HCT116 (cell line): ENCODE results near the gene KCNK18. TPM values are rescaled to one million over a fixed set of nuclear protein-coding genes. Genes with fewer than 3 reads are reported as not detected.

Experiments used
- ATAC-seq: fragments of 200-7000 bp; cut with Tn5 transposase; 2 replicates; pipeline ENCODE4 v1.9.1; 2020; ENCODE audit warnings: mild to moderate bottlenecking, moderate library complexity
- BruUV-seq: library from RNA; stranded (reverse); fragments of 400-500 nt; replicated peaks from 2 replicates; lab custom pipeline; 2021; lab: Mats Ljungman, UMichigan
- CTCF ChIA-PET: fragments of 300-600 bp; sonication (Branson Sonifier 250); formaldehyde crosslinking; loops from one replicate; lab custom pipeline; 2021; ENCODE audit warnings: antibody characterized with exemption; lab: Charles Lee
- POLR2A ChIA-PET: fragments of 300-600, 350-600 bp; sonication (Branson Sonifier 250); formaldehyde crosslinking; loops from one replicate; lab custom pipeline; 2021; ENCODE audit warnings: antibody characterized with exemption; lab: Charles Lee
- RAD21 ChIA-PET, 2 experiments: fragments of 300-600 bp; sonication (Branson Sonifier 250); formaldehyde crosslinking; loops; one replicate each; lab custom pipeline; 2023; ENCODE audit warnings: low total read pairs in 2 of 2; ENCODE audit not compliant: uncharacterized antibody in 2 of 2, unreplicated experiment in 2 of 2, low non-redundant PET in 1 of 2; lab: Charles Lee
- DNase-seq: peaks from one replicate; pipeline ENCODE4 v3.0.0-alpha.2; 2010; ENCODE audit warnings: low read depth, low spot score
- H2AFZ ChIP-seq: fragments of 200-600 bp; shearing (Covaris generic), sonication (generic); 2 replicates; pipeline ENCODE4 v1.6.1; 2017; ENCODE audit warnings: low read depth, mixed run types, mixed read lengths, antibody characterized with exemption, low read length; ENCODE audit not compliant: poor library complexity, severe bottlenecking
- H3K27ac ChIP-seq: 2 replicates; pipeline ENCODE4 v1.5.1; 2012; ENCODE audit warnings: low read depth, low read length
- H3K27me3 ChIP-seq: fragments of 200-600 bp; sonication (generic); 2 replicates; pipeline ENCODE4 v1.6.1; 2016; ENCODE audit warnings: mixed run types, low read length, mixed read lengths; ENCODE audit not compliant: insufficient read depth
- H3K36me3 ChIP-seq, 2 experiments: fragments of 200-500 bp in 1 of 2; fragments of 200-600 bp in 1 of 2; sonication (Bioruptor generic) in 1 of 2; sonication (generic) in 1 of 2; 2 replicates each; pipeline versions ENCODE4 v1.5.1 to v1.6.1; 2014 to 2016; ENCODE audit warnings: low read length in 2 of 2, inconsistent platforms in 1 of 2, mixed read lengths in 1 of 2, mixed run types in 1 of 2; ENCODE audit not compliant: insufficient read depth in 2 of 2, control insufficient read depth in 1 of 2
- H3K4me1 ChIP-seq, 2 experiments: fragments of 200-600 bp in 1 of 2; sonication (generic) in 1 of 2; 2 replicates each; pipeline versions ENCODE4 v1.5.1 to v1.6.1; 2012 to 2017; ENCODE audit warnings: low read length in 2 of 2, inconsistent platforms in 1 of 2, mild to moderate bottlenecking in 1 of 2, mixed read lengths in 1 of 2, mixed run types in 1 of 2, moderate library complexity in 1 of 2; ENCODE audit not compliant: insufficient read depth in 2 of 2, control insufficient read depth in 1 of 2
- H3K4me2 ChIP-seq: fragments of 200-600 bp; sonication (generic); 2 replicates; pipeline ENCODE4 v1.6.1; 2017; ENCODE audit warnings: mixed run types, low read length, mixed read lengths
- H3K4me3 ChIP-seq, 2 experiments: fragments of 200-600 bp in 1 of 2; sonication (generic) in 1 of 2; replicated peaks in 1 of 2; 2 replicates each; pipeline ENCODE4 v1.5.1; 2011 to 2016; ENCODE audit warnings: low read length in 2 of 2, control low read depth in 1 of 2, low read depth in 1 of 2, mild to moderate bottlenecking in 1 of 2, mixed read lengths in 1 of 2, mixed run types in 1 of 2
- H3K79me2 ChIP-seq: fragments of 200-600 bp; sonication (generic); 2 replicates; pipeline ENCODE4 v1.6.1; 2017; ENCODE audit warnings: mild to moderate bottlenecking, mixed run types, low read length, moderate library complexity, mixed read lengths; ENCODE audit not compliant: insufficient read depth
- H3K9ac ChIP-seq: fragments of 200-600 bp; sonication (generic); 2 replicates; pipeline ENCODE4 v1.6.1; 2016; ENCODE audit warnings: low read length, mixed read lengths
- H3K9me2 ChIP-seq: fragments of 200-600 bp; sonication (generic), shearing (Covaris generic); 2 replicates; pipeline ENCODE4 v1.6.1; 2017; ENCODE audit warnings: mixed run types, mild to moderate bottlenecking, moderate library complexity; ENCODE audit not compliant: insufficient read depth
- H3K9me3 ChIP-seq, 2 experiments: fragments of 200-500 bp in 1 of 2; fragments of 200-600 bp in 1 of 2; sonication (Bioruptor generic) in 1 of 2; sonication (generic) in 1 of 2; 2 replicates each; pipeline ENCODE4 v1.6.1; 2014 to 2017; ENCODE audit warnings: low read length in 2 of 2, mixed read lengths in 2 of 2, inconsistent platforms in 1 of 2, low read depth in 1 of 2, mild to moderate bottlenecking in 1 of 2, mixed run types in 1 of 2, moderate library complexity in 1 of 2; ENCODE audit not compliant: control insufficient read depth in 1 of 2, insufficient read depth in 1 of 2
- H4K20me1 ChIP-seq: fragments of 200-600 bp; sonication (generic), shearing (Covaris generic); 2 replicates; pipeline ENCODE4 v1.6.1; 2017; ENCODE audit warnings: mixed run types, mild to moderate bottlenecking, moderate library complexity; ENCODE audit not compliant: insufficient read depth
- CBX3 ChIP-seq: IDR thresholded peaks from 2 replicates; pipeline ENCODE4 v1.6.1; 2012; ENCODE audit warnings: low read depth
- CEBPB ChIP-seq: IDR thresholded peaks from 2 replicates; pipeline ENCODE4 v1.6.1; 2012; ENCODE audit warnings: low read depth
- EGR1 ChIP-seq: IDR thresholded peaks from 2 replicates; pipeline ENCODE4 v1.6.1; 2012; ENCODE audit warnings: low read depth
- EZH2 ChIP-seq: fragments of 200-600 bp; sonication (generic); IDR thresholded peaks from 2 replicates; pipeline ENCODE4 v1.6.1; 2017; ENCODE audit warnings: antibody characterized with exemption, mixed run types
- EZH2phosphoT487 ChIP-seq: fragments of 200-600 bp; IDR thresholded peaks from 2 replicates; pipeline ENCODE4 v1.6.1; 2018; ENCODE audit warnings: antibody characterized with exemption, borderline replicate concordance
- FOSL1 ChIP-seq: IDR thresholded peaks from 2 replicates; pipeline ENCODE4 v1.6.1; 2012; ENCODE audit warnings: low read depth
- JUND ChIP-seq: IDR thresholded peaks from 2 replicates; pipeline ENCODE4 v1.6.1; 2012
- POLR2A ChIP-seq: IDR thresholded peaks from 2 replicates; pipeline ENCODE4 v1.7.0; 2011; ENCODE audit warnings: borderline replicate concordance; ENCODE audit not compliant: insufficient read depth, insufficient read length; ENCODE audit errors: extremely low read depth
- SIN3A ChIP-seq: IDR thresholded peaks from 2 replicates; pipeline ENCODE4 v1.6.1; 2012; ENCODE audit warnings: low read depth
- SP1 ChIP-seq: IDR thresholded peaks from 2 replicates; pipeline ENCODE4 v1.6.1; 2012; ENCODE audit warnings: low read depth
- SRF ChIP-seq: IDR thresholded peaks from 2 replicates; pipeline ENCODE4 v1.6.1; 2012; ENCODE audit warnings: low read depth
- YY1 ChIP-seq: IDR thresholded peaks from 2 replicates; pipeline ENCODE4 v1.6.1; 2011; ENCODE audit warnings: low read length, low read depth, moderate library complexity, mild to moderate bottlenecking; ENCODE audit not compliant: insufficient replicate concordance; ENCODE audit errors: extremely low read depth
- ZFX ChIP-seq: fragments of 450-650 bp; IDR thresholded peaks from 2 replicates; pipeline ENCODE4 v1.6.1; 2017
- ZNF274 ChIP-seq: fragments of 200-500 bp; sonication (Bioruptor generic); IDR thresholded peaks from 2 replicates; pipeline ENCODE4 v1.6.1; 2014; ENCODE audit warnings: mild to moderate bottlenecking, low read depth, low read length, inconsistent platforms
- intact Hi-C: fragments of 100-400 bp; cut with micrococcal nuclease; formaldehyde crosslinking; loops from 2 replicates; pipeline ENCODE4 v1.10.0; 2022
- total RNA-seq: library from RNA; stranded (reverse); gene quantifications from one replicate; pipeline ENCODE4 v1.2.1, GENCODE V29; 2021; ENCODE audit not compliant: unreplicated experiment
- TF ChIP-seq, protein P1 (sequence below): IDR thresholded peaks from 2 replicates; pipeline ENCODE4 v1.6.1; 2012
- TF ChIP-seq, protein P2 (sequence below): IDR thresholded peaks from 2 replicates; pipeline ENCODE4 v1.6.1; 2012; ENCODE audit warnings: low read depth
- TF ChIP-seq, protein P3 (sequence below): IDR thresholded peaks from 2 replicates; pipeline ENCODE4 v1.6.1; 2011; ENCODE audit warnings: mild to moderate bottlenecking, low read length, moderate library complexity; ENCODE audit not compliant: insufficient replicate concordance; ENCODE audit errors: extremely low read depth
- TF ChIP-seq, protein P4 (sequence below): IDR thresholded peaks from 2 replicates; pipeline ENCODE4 v1.6.1; 2012

Gene KCNK18
- total RNA-seq, 1 experiment from 2014 or later = not detected

DNA sequence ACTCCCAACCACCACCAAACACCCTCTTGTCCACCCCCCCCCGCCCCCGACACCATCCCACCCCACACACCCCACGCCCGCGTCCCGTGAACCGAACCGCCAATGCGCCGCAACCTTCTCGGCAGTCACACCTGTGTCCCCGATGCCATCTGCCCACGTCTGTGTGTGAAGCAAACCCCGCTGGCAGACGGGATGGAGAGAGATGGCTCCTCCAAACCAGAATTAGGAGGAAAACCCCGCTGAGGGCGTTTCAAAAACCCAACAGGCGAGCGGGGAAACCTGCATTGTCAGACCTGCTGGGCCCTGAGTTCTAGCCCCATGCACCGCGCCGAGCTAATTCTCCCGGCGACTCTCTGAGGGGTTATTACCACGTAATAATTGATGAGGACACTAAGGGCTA is 28.6 kb upstream of the KCNK18 start:
- Histone ChIP-seq H3K27ac (no peak overlapping the region), H3K9me2 (no peaks in the 10 kb centered on the region), H3K4me3 (no peak overlapping the region), H3K79me2 (no peaks in the 10 kb centered on the region), H3K4me2 (no peak overlapping the region), H3K9me3 (no peaks in the 10 kb centered on the region), H2AFZ (no peak overlapping the region), H3K27me3 (peaks cover 13% of the 10 kb centered on the region; the same call in 1 of the 2 replicates), H4K20me1 (no peaks in the 10 kb centered on the region), H3K9ac (no peak overlapping the region), H3K36me3 (no peaks in the 10 kb centered on the region), H3K4me1 (peaks cover 2 to 24% of the 10 kb centered on the region in 2 experiments; a peak in 3 of 4 replicates)
- ATAC-seq = no peak
- no TSS peak for BruUV-seq
- POLR2A ChIA-PET = no interaction called here
- intact Hi-C loops = loop anchor here (1.0 to 5.0 kb wide), 4 partner anchors 56 to 371 kb away; partner anchors contain the start of gene SHTN1
- DNase-seq = no peak
- CTCF ChIA-PET = interaction anchor here (0.7 to 17.7 kb wide), 13 partner anchors 11 to 534 kb away, joined by 3 to 629 read pairs (median 5); no protein-coding TSS in a partner anchor
- RAD21 ChIA-PET = interaction anchor here (1.0 to 4.8 kb wide), 3 partner anchors 371 to 372 kb away, joined by 3 to 30 read pairs (median 10); no protein-coding TSS in a partner anchor
- TF ChIP-seq, protein P1, sequence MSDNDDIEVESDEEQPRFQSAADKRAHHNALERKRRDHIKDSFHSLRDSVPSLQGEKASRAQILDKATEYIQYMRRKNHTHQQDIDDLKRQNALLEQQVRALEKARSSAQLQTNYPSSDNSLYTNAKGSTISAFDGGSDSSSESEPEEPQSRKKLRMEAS = no peak
- TF ChIP-seq, protein P2, sequence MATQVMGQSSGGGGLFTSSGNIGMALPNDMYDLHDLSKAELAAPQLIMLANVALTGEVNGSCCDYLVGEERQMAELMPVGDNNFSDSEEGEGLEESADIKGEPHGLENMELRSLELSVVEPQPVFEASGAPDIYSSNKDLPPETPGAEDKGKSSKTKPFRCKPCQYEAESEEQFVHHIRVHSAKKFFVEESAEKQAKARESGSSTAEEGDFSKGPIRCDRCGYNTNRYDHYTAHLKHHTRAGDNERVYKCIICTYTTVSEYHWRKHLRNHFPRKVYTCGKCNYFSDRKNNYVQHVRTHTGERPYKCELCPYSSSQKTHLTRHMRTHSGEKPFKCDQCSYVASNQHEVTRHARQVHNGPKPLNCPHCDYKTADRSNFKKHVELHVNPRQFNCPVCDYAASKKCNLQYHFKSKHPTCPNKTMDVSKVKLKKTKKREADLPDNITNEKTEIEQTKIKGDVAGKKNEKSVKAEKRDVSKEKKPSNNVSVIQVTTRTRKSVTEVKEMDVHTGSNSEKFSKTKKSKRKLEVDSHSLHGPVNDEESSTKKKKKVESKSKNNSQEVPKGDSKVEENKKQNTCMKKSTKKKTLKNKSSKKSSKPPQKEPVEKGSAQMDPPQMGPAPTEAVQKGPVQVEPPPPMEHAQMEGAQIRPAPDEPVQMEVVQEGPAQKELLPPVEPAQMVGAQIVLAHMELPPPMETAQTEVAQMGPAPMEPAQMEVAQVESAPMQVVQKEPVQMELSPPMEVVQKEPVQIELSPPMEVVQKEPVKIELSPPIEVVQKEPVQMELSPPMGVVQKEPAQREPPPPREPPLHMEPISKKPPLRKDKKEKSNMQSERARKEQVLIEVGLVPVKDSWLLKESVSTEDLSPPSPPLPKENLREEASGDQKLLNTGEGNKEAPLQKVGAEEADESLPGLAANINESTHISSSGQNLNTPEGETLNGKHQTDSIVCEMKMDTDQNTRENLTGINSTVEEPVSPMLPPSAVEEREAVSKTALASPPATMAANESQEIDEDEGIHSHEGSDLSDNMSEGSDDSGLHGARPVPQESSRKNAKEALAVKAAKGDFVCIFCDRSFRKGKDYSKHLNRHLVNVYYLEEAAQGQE = no peak
- TF ChIP-seq EGR1 = no peak
- TF ChIP-seq SP1 = no peak
- TF ChIP-seq EZH2phosphoT487 = no peak
- no peak for TF ChIP-seq SRF
- TF ChIP-seq YY1 = no peak
- TF ChIP-seq JUND = no peak
- TF ChIP-seq, protein P3, sequence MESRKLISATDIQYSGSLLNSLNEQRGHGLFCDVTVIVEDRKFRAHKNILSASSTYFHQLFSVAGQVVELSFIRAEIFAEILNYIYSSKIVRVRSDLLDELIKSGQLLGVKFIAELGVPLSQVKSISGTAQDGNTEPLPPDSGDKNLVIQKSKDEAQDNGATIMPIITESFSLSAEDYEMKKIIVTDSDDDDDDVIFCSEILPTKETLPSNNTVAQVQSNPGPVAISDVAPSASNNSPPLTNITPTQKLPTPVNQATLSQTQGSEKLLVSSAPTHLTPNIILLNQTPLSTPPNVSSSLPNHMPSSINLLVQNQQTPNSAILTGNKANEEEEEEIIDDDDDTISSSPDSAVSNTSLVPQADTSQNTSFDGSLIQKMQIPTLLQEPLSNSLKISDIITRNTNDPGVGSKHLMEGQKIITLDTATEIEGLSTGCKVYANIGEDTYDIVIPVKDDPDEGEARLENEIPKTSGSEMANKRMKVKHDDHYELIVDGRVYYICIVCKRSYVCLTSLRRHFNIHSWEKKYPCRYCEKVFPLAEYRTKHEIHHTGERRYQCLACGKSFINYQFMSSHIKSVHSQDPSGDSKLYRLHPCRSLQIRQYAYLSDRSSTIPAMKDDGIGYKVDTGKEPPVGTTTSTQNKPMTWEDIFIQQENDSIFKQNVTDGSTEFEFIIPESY = no peak
- no peak for TF ChIP-seq CBX3
- no peak for TF ChIP-seq FOSL1
- TF ChIP-seq POLR2A = no peak
- TF ChIP-seq ZFX = no peak
- no peak for TF ChIP-seq EZH2
- TF ChIP-seq, protein P4, sequence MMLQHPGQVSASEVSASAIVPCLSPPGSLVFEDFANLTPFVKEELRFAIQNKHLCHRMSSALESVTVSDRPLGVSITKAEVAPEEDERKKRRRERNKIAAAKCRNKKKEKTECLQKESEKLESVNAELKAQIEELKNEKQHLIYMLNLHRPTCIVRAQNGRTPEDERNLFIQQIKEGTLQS = no peak
- no peak for TF ChIP-seq CEBPB
- TF ChIP-seq ZNF274 = no peak
- TF ChIP-seq SIN3A = no peak
- TF ChIP-seq, all 23 proteins: peak for 0
